SK-N-MC (cell line): ENCODE results near the gene MED22.

Experiments
- DNase-seq: peaks from one replicate; pipeline ENCODE4 v3.0.0-alpha.2; 2011; ENCODE audit warnings: low read depth, low spot score
- H3K27ac ChIP-seq: fragments of 200-600 bp; sonication (generic); 2 replicates; pipeline ENCODE4 v1.5.1; 2016; ENCODE audit warnings: mixed run types
- H3K36me3 ChIP-seq: fragments of 200-600 bp; sonication (generic); 2 replicates; pipeline ENCODE4 v1.6.1; 2017; ENCODE audit warnings: antibody characterized with exemption, low read length, mixed read lengths; ENCODE audit not compliant: insufficient read depth
- H3K4me3 ChIP-seq: fragments of 200-600 bp; sonication (generic); 2 replicates; pipeline ENCODE4 v1.5.1; 2016
- H3K9ac ChIP-seq: fragments of 200-600 bp; sonication (generic); 2 replicates; pipeline ENCODE4 v1.8.0; 2017; ENCODE audit warnings: mixed run types, mixed read lengths; ENCODE audit not compliant: insufficient read length
- H3K9me3 ChIP-seq: fragments of 200-600 bp; sonication (generic); 2 replicates; pipeline ENCODE4 v1.6.1; 2017; ENCODE audit warnings: low read depth, mild to moderate bottlenecking, antibody characterized with exemption, low read length, moderate library complexity, mixed read lengths
- EZH2 ChIP-seq: fragments of 200-600 bp; sonication (generic); IDR thresholded peaks from one replicate; pipeline ENCODE4 v1.6.1; 2017; ENCODE audit warnings: antibody characterized with exemption
- FOXP2 ChIP-seq: optimal IDR thresholded peaks from 2 replicates; pipeline ENCODE3; 2011; ENCODE audit warnings: mild to moderate bottlenecking, moderate library complexity; ENCODE audit not compliant: insufficient read depth; ENCODE audit errors: extremely low read length, control extremely low read depth
- POLR2AphosphoS5 ChIP-seq: IDR thresholded peaks from 2 replicates; pipeline ENCODE4 v1.6.1; 2012; ENCODE audit warnings: mild to moderate bottlenecking, low read depth, low read length, borderline replicate concordance

Gene MED22

DNA sequence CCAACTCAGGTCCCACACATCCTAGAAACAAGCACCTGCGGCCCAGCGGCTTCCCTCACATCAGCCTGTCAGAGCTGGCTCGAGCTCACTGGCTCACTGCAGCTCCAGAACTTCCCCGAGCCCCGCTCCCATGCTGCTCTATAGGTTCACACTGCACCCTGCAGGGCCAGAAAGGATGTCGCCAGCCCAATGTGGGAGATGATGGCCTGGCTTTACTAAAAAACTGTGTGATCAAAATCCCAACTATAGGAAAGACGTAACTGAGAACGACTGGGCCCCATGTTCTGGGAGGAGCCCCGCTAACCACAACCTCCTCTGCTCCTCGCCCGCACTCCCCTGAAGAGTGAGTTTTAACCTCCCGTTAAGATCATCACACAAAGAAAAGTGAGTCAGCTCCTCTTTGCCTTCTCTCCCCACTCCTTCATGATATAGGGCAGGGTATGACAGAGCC is 23.4 kb upstream of the MED22 start:
- DNase-seq: no peak
- no peak overlapping the region for H3K4me3 ChIP-seq
- peaks cover 37% of the 10 kb centered on the region for H3K36me3 ChIP-seq
- H3K27ac ChIP-seq: no peak overlapping the region
- H3K9ac ChIP-seq: no peak overlapping the region
- H3K9me3 ChIP-seq: no peaks in the 10 kb centered on the region
- no peak for TF ChIP-seq FOXP2
- TF ChIP-seq EZH2: no peak
- TF ChIP-seq POLR2AphosphoS5: no peak

DNA sequence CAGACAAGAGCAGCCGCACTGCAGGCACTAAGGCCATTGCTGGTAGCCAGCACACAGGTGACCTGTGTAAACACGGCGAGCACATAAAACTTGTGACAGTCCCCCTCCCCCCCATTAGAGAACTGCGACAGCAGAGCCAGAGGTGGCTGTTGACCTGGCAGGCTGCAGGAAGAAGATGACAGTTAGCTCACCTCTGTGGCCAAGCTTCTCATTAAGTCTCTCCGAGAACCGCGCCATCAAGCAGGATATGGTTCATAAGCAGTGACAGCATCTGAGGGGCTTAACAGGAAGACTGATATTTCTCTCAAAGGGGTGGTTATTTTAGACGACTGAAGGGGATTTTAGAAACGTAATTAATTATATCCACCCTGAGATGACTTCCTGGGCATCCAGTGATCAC is 22.8 kb upstream of the MED22 start:
- Histone ChIP-seq H3K27ac (no peak overlapping the region), H3K9ac (no peak overlapping the region), H3K4me3 (no peak overlapping the region), H3K9me3 (no peaks in the 10 kb centered on the region), H3K36me3 (peaks cover 43% of the 10 kb centered on the region)
- no peak for DNase-seq
- TF ChIP-seq POLR2AphosphoS5: no peak
- no peak for TF ChIP-seq FOXP2
- TF ChIP-seq EZH2: no peak

DNA sequence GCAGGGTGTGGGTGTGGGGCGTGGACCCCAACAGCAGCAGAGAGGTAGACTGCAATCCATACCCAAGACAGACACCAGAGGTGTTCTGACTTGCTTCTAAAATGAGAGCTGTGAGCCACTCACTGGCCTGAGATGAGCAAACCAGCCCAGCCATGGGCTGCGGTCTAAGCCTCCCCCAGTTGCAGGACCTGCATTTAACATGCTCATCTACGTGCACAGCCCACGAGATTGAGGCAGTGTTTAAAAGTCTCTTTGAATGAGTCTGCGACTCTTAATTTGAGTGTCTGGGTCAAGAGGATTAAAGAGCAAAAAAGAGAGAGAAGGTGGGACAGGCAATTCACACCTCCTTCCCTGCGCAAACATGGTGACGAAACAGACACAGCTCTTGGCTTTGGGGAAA is 22.0 kb upstream of the MED22 start:
- no peak for DNase-seq
- TF ChIP-seq FOXP2 (no peak), EZH2 (no peak), POLR2AphosphoS5 (no peak)
- no peak overlapping the region for H3K4me3 ChIP-seq
- no peaks in the 10 kb centered on the region for H3K9me3 ChIP-seq
- H3K27ac ChIP-seq: no peak overlapping the region
- no peak overlapping the region for H3K9ac ChIP-seq
- peaks cover 50% of the 10 kb centered on the region for H3K36me3 ChIP-seq

DNA sequence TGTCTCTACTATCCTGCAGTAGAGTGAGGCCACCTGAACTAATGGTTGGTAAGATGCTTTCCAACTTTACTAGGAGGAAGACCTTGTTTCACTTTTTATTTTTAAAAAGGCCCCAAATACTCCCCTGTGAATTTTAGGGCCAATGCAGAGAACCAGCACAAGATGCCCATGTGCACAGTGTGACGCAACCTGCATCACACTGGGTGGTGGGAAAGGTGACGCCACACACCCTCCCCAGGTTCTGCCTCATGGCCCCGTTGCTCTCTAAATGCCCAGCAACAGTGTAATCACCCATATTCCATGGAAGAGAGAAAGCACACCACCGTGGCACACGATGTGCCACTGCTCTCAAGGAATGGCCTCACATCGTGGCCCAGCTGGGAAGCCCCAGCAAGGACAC is 21.5 kb upstream of the MED22 start:
- Histone ChIP-seq H3K9ac (no peak overlapping the region), H3K27ac (no peak overlapping the region)

DNA sequence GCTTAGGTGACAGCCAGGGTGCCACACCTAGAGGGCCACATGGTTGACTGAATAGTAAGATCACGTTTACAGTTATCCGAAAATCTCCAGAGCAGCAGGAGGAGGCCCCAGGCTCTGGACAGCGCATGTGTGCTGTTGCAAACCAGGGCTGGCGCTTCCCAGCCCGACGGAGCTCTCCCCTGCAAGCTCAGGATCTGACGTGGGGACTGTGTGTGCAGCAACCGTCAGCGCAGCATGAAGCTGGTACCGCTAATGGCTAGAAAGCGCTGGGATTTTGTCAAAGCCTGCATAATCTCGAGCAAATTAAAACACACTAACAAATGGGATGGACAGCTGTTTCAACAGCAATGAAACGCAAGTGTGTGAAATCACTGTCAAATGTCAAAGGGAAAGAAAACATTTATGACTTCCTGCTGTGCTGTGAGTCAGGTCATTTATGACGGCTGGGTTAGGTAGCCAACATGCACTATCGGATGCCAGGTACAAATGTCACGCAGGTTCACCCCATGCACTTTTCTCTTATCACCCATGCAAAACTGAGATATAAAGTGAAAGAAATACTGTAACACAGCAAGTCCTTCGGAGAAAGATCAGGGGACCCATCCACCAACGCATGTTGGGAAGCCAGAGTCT is 20.4 kb upstream of the MED22 start:
- no peak for TF ChIP-seq POLR2AphosphoS5
- no peak for TF ChIP-seq EZH2
- no peak for TF ChIP-seq FOXP2
- Histone ChIP-seq H3K36me3 (peaks cover 61% of the 10 kb centered on the region), H3K27ac (no peak overlapping the region), H3K9ac (no peak overlapping the region), H3K4me3 (no peak overlapping the region), H3K9me3 (no peaks in the 10 kb centered on the region)
- DNase-seq: no peak

More for the DNA sequence above, 21.5 kb upstream of the MED22 start:
- Histone ChIP-seq H3K4me3 (no peak overlapping the region), H3K9me3 (no peaks in the 10 kb centered on the region), H3K36me3 (peaks cover 53% of the 10 kb centered on the region)
- TF ChIP-seq POLR2AphosphoS5: no peak
- DNase-seq: no peak

- Histone ChIP-seq H3K4me3 (no peak overlapping the region), H3K36me3 (peaks cover 61% of the 10 kb centered on the region), H3K9ac (no peak overlapping the region), H3K9me3 (no peaks in the 10 kb centered on the region), H3K27ac (no peak overlapping the region)
- no peak for DNase-seq
- TF ChIP-seq POLR2AphosphoS5 (no peak), EZH2 (no peak), FOXP2 (no peak)
These were observed 19.8 kb upstream of the MED22 start for GRCh38 chr9:133367778-133368177.

GRCh38 chr9:133367221-133367620 is 19.3 kb upstream of the MED22 start:
- no peak overlapping the region for H3K4me3 ChIP-seq
- peaks cover 62% of the 10 kb centered on the region for H3K36me3 ChIP-seq
- no peak for DNase-seq
- H3K9me3 ChIP-seq: no peaks in the 10 kb centered on the region
- H3K9ac ChIP-seq: no peak overlapping the region
- H3K27ac ChIP-seq: no peak overlapping the region
- TF ChIP-seq FOXP2 (no peak), EZH2 (no peak), POLR2AphosphoS5 (no peak)

DNA sequence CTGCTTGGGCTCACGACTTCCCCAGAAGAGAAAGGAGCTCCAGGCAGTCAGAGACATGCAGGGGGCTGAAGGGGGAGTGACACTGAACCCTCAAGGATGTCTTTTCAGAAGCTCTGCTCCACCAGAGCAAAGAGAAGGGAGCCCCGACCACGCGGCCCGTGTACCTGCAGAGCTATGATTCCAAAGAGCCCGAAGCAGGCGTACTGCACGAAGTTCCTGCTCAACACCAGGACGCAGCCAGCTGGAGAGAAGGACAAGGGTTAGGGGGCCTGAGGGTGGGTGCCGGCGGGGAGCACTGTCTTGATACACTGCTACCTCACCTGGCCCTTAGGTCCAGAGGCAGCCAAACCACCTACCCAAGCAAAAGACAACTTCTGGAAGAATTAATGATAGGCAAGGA is 18.5 kb upstream of the MED22 start:
- Histone ChIP-seq H3K9ac (no peak overlapping the region), H3K27ac (no peak overlapping the region), H3K9me3 (no peaks in the 10 kb centered on the region), H3K36me3 (peaks cover 70% of the 10 kb centered on the region), H3K4me3 (no peak overlapping the region)
- DNase-seq: no peak
- TF ChIP-seq POLR2AphosphoS5 (no peak), FOXP2 (no peak), EZH2 (no peak)
